ENCODE measurements around the gene MT1B. TPM values are rescaled to one million over a fixed set of nuclear protein-coding genes. Genes with fewer than 3 reads are reported as not detected.
A peak's percentile ranks its signal among the peaks of the same experiment; 100 is the strongest.

Gene MT1B
- total and polyA plus RNA-seq, 2 of the 13 experiments (the other 11 are each of a cell fraction or from before 2014, with no cell fraction given), result 0.89 TPM; not detected in 1

DNA sequence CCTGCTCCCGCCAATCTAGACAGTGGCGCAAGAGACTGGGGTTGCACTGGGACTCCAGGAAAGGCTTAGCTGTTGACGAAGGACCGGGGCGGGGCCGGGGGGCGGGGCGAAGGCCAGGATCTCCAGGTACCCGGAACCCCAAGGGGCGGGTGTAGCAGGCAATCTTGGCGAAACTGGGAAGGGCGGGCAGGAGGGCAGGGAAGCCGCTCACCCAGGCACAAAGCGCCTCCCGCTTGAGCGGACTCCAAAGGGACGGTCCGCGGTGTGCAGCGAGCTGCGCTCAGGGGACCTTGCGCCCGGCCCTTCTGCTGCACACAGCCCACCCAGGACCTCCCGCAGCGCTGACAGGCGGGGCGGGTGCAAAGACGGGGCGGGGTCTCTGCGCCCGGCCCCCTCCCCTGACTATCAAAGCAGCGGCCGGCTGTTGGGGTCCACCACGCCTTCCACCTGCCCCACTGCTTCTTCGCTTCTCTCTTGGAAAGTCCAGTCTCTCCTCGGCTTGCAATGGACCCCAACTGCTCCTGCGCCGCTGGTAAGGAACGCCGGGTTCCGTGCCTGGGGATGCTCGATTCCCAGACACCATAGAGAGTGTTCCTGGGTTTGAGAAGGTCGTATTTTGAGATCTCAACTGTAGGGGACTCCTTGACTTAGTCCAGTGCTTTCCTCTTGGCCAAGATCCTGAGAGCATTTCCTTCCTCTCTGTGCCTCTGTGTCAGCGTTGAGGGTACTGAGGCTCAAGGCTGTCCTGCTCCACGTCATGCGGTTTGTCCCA lies 6.1 kb downstream of the MT1B start, which contains the start of gene MT1F (continued):
- TF ChIP-seq GATA4 (IDR thresholded peaks at IDR 0.05; ENCODE audit: borderline replicate concordance, low read depth) (no peak), USF2 (IDR thresholded peaks at IDR 0.05; ENCODE audit: low read depth, low read length) (no peak), USF2 (CRISPR knock-in tag; IDR thresholded peaks at IDR 0.05; ENCODE audit: borderline replicate concordance) (no peak), EP300 (IDR thresholded peaks at IDR 0.05; ENCODE audit: low read depth in 2 of 2, low read length in 2 of 2) (no peak), EP300 (CRISPR knock-in tag; IDR thresholded peaks at IDR 0.05; ENCODE audit: borderline replicate concordance) (no peak), STAT5B (CRISPR knock-in tag; IDR thresholded peaks at IDR 0.05) (no peak), KLF15 (CRISPR knock-in tag; IDR thresholded peaks at IDR 0.05; ENCODE audit: borderline replicate concordance) (no peak), PHF5A (CRISPR knock-in tag; IDR thresholded peaks at IDR 0.05; ENCODE audit: low read depth, unreplicated experiment) (no peak), HOXD1 (CRISPR knock-in tag; IDR thresholded peaks at IDR 0.05) (no peak), EHMT2 (IDR thresholded peaks at IDR 0.05; ENCODE audit: borderline replicate concordance, low read depth, low read length) (no peak), SMYD3 (CRISPR knock-in tag; IDR thresholded peaks at IDR 0.05) (no peak), POLR2A (IDR thresholded peaks at IDR 0.05; ENCODE audit: insufficient read depth in 1 of 2, low read depth in 2 of 2, low read length in 2 of 2) (peak; percentile 38 to 75), RFX5 (IDR thresholded peaks at IDR 0.05; ENCODE audit: low read depth, low read length) (no peak), MIER2 (CRISPR knock-in tag; IDR thresholded peaks at IDR 0.05) (no peak; the same call in 1 of the 2 replicates), HNF4A (CRISPR knock-in tag; IDR thresholded peaks at IDR 0.05) (peak; percentile 72), ZNF629 (CRISPR knock-in tag; conservative IDR thresholded peaks at IDR 0.05) (no peak), ONECUT2 (CRISPR knock-in tag; IDR thresholded peaks at IDR 0.05) (no peak), ZNF703 (CRISPR knock-in tag; IDR thresholded peaks at IDR 0.05; ENCODE audit: borderline replicate concordance) (no peak), AGO1 (IDR thresholded peaks at IDR 0.05; ENCODE audit: low read depth, low read length, poor library complexity, severe bottlenecking) (no peak), XRCC5 (optimal IDR thresholded peaks at IDR 0.05; ENCODE audit: low read length) (peak; percentile 62), ZNF292 (CRISPR knock-in tag; IDR thresholded peaks at IDR 0.05; ENCODE audit: borderline replicate concordance, low read depth) (no peak; the same call in 1 of the 2 replicates), ZNF414 (CRISPR knock-in tag; IDR thresholded peaks at IDR 0.05) (peak; percentile 33; the same call in 1 of the 2 replicates), CHCHD3 (CRISPR knock-in tag; IDR thresholded peaks at IDR 0.05) (no peak), ZNF850 (CRISPR knock-in tag; conservative IDR thresholded peaks at IDR 0.05) (no peak)
- TF ChIP-seq, protein P1, sequence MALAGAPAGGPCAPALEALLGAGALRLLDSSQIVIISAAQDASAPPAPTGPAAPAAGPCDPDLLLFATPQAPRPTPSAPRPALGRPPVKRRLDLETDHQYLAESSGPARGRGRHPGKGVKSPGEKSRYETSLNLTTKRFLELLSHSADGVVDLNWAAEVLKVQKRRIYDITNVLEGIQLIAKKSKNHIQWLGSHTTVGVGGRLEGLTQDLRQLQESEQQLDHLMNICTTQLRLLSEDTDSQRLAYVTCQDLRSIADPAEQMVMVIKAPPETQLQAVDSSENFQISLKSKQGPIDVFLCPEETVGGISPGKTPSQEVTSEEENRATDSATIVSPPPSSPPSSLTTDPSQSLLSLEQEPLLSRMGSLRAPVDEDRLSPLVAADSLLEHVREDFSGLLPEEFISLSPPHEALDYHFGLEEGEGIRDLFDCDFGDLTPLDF (CRISPR knock-in tag; IDR thresholded peaks at IDR 0.05), result 0 out of 2 replicates have a peak, but pooled peaks have one; percentile 41
- TF ChIP-seq, protein P2, sequence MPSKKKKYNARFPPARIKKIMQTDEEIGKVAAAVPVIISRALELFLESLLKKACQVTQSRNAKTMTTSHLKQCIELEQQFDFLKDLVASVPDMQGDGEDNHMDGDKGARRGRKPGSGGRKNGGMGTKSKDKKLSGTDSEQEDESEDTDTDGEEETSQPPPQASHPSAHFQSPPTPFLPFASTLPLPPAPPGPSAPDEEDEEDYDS (CRISPR knock-in tag; IDR thresholded peaks at IDR 0.05), result 0 out of 2 replicates have a peak, but pooled peaks have one; percentile 7
- TF ChIP-seq, protein P3, sequence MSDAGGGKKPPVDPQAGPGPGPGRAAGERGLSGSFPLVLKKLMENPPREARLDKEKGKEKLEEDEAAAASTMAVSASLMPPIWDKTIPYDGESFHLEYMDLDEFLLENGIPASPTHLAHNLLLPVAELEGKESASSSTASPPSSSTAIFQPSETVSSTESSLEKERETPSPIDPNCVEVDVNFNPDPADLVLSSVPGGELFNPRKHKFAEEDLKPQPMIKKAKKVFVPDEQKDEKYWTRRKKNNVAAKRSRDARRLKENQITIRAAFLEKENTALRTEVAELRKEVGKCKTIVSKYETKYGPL (CRISPR knock-in tag; IDR thresholded peaks at IDR 0.05), result no peak
